Stomach (tissue), 9 donors: ENCODE results near the gene PRKCA. TPM values are rescaled to one million over a fixed set of nuclear protein-coding genes. Genes with fewer than 3 reads are reported as not detected.

ENCODE experiments used
- DNase-seq, 2 donors: peaks; one replicate each; pipeline versions ENCODE4 v3.0.0 to v3.0.0-alpha.2; 2013 to 2019
- H3K27ac ChIP-seq, 5 donors: fragments of 200-600 bp in 4 of 5; sonication (generic) in 4 of 5; one replicate each; pipeline ENCODE4 v1.5.1; 2013 to 2019; ENCODE audit warnings: mild to moderate bottlenecking in 1 of 5, moderate library complexity in 1 of 5
- H3K27me3 ChIP-seq, 3 donors: fragments of 200-600 bp; sonication (generic); one replicate each; pipeline ENCODE4 v1.5.1; 2017 to 2019; ENCODE audit warnings: mixed run types in 1 of 3
- H3K36me3 ChIP-seq, 4 donors: fragments of 200-600 bp; sonication (generic); 1 replicate in 3 of 4; 2 replicates in 1 of 4; pipeline ENCODE4 v1.5.1; 2016 to 2019
- H3K4me1 ChIP-seq, 4 donors: fragments of 200-600 bp; sonication (generic); one replicate each; pipeline ENCODE4 v1.5.1; 2016 to 2019
- H3K4me3 ChIP-seq, 4 donors: fragments of 200-600 bp; sonication (generic) in 3 of 4; one replicate each; pipeline ENCODE4 v1.5.1; 2016 to 2019; ENCODE audit warnings: mild to moderate bottlenecking in 1 of 4
- H3K9me3 ChIP-seq, 4 donors: fragments of 200-600 bp; sonication (generic); one replicate each; pipeline ENCODE4 v1.5.1; 2016 to 2019
- EP300 ChIP-seq: sonication (generic); formaldehyde crosslinking; IDR thresholded peaks from one replicate; pipeline ENCODE4 v1.6.1; 2017; ENCODE audit warnings: antibody characterized with exemption
- POLR2A ChIP-seq, 4 donors: fragments of 450-650 bp; IDR thresholded peaks; one replicate each; pipeline ENCODE4 v1.6.1; 2016; ENCODE audit warnings: antibody characterized with exemption in 4 of 4, control low read depth in 2 of 4, mild to moderate bottlenecking in 1 of 4, moderate library complexity in 1 of 4
- POLR2AphosphoS5 ChIP-seq, 3 donors: sonication (generic); formaldehyde crosslinking; IDR thresholded peaks; one replicate each; pipeline ENCODE4 v1.6.1; 2016; ENCODE audit warnings: antibody characterized with exemption in 3 of 3
- WGBS, 5 donors: extraction: QIAGEN DNeasy Blood & Tissue Kit in 3 of 5; methylation state at CpG; one replicate each; pipeline versions ENCODE4 v1.1.5 to v1.1.7; 2013 to 2018; 5-methylcytosine and 5-hydroxymethylcytosine counted together
- intact Hi-C: fragments of 100-400 bp; cut with DNase I; formaldehyde crosslinking; loops from one replicate; pipeline ENCODE4 v1.15.1; 2023; ENCODE audit warnings: low total_unique reads
- polyA plus RNA-seq, 3 donors: library from polyadenylated mRNA; stranded (reverse); fragments of 200-250 nt; gene quantifications; one replicate each; pipeline ENCODE4 v1.2.3, GENCODE V29; 2013
- total RNA-seq, 5 donors: library from RNA; depleted of rRNA; stranded (reverse); fragments of >200 nt; gene quantifications; one replicate each; pipeline versions ENCODE4 v1.1.0 to v1.2.3, GENCODE V29; 2014 to 2016
- TF ChIP-seq, protein P1 (sequence below), 7 experiments: fragments of 450-650 bp in 4 of 7; fragments of 200-600 bp in 3 of 7; sonication (generic) in 3 of 7; IDR thresholded peaks; one replicate each; pipeline ENCODE4 v1.5.1; 2016 to 2019; ENCODE audit warnings: antibody characterized with exemption in 7 of 7, control low read depth in 2 of 7, mild to moderate bottlenecking in 1 of 7
- donor health status: healthy with polysubstance abuse.
- donor health status: Bipolar disorder and iron deficiency.
- donor health status: healthy.

PRKCA gene
- total and polyA plus RNA-seq, 8 donors: 2.1 to 41.1 (median 12.2) TPM

DNA sequence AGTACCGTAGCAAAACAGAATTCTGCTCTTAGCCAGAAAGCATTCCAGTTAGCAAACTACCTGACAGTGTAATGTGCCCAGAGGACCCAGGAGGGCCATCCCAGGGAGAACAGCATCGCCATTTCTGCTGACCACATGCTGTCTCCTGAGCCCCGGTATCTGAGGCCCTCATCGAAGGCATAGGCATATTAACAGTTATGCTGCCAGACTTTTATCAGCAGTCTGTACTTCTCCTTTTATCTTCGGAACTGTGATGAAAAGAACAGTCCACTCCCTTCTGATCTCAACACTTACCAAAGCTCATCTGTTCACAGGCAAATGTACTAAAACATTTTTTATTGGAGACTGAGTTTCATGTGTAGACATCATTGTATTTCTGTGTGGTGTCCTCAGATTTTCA lies 236.4 kb downstream of the PRKCA start:
- no peaks in the 10 kb centered on the region for H3K27me3 ChIP-seq
- WGBS, 5 donors: 54 to 68% (median 64%) methylated on average over 5 of the region's 5 CpGs
- DNase-seq: no peak
- no peaks in the 10 kb centered on the region for H3K36me3 ChIP-seq
- no peak overlapping the region for H3K4me3 ChIP-seq
- no peaks in the 10 kb centered on the region for H3K9me3 ChIP-seq
- peak overlapping the region in 3 of 5 donors; percentile 5 to 74 (median 74) for H3K27ac ChIP-seq
- no peak for TF ChIP-seq POLR2AphosphoS5 (IDR thresholded peaks at IDR 0.05)
- no peak for TF ChIP-seq EP300
- H3K4me1 ChIP-seq: peaks cover 4 to 60% (median 28%) of the 10 kb centered on the region in 4 donors
- intact Hi-C loops: no loop called here

DNA sequence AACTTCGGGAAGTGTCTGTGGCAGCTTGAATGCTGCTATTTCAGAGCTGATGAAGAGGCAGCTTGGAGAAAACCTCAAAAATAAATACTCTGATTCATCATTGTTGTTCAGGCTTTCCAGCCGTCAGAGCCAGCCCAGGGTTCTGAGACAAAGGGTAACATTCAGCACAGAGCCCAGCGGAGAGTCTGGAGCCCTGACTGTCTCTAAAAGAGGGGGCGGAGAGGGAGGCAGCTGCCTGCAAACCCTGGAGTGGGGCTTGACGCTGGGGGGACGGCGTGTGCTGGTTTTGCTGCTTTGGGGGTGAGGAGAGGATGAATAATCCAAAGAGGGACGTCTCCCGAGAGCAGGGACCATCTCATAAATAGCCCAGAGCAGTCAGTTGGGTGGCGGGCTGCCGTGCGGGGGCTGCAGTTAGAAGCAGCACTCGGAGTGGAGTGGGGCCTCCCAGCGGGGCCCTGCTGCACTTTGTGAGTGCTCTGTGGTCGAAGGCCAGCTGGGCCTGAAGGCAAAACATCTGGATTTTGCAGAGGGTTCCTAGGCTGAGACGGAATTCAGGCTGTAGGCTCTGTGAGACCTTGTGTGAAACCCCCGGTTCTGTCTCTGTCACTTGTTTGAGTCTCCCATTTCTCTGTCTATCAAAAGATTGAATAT lies 237.8 kb downstream of the PRKCA start:
- 55 to 80% (median 71%) methylated on average over 17 of the region's 17 CpGs for WGBS, 5 donors
- Histone ChIP-seq H3K27ac (peak overlapping the region; percentile 51 to 74 (median 71)), H3K4me3 (no peak overlapping the region), H3K36me3 (no peaks in the 10 kb centered on the region), H3K4me1 (peaks cover 3 to 55% (median 25%) of the 10 kb centered on the region in 4 donors), H3K27me3 (no peaks in the 10 kb centered on the region), H3K9me3 (no peaks in the 10 kb centered on the region)
- peak in 1 of 2 donors; percentile 80 for DNase-seq
- intact Hi-C loops: no loop called here
- TF ChIP-seq POLR2A (IDR thresholded peaks at IDR 0.05): no peak
- no peak for TF ChIP-seq EP300
- TF ChIP-seq POLR2AphosphoS5 (IDR thresholded peaks at IDR 0.05): no peak
- TF ChIP-seq, protein P1, sequence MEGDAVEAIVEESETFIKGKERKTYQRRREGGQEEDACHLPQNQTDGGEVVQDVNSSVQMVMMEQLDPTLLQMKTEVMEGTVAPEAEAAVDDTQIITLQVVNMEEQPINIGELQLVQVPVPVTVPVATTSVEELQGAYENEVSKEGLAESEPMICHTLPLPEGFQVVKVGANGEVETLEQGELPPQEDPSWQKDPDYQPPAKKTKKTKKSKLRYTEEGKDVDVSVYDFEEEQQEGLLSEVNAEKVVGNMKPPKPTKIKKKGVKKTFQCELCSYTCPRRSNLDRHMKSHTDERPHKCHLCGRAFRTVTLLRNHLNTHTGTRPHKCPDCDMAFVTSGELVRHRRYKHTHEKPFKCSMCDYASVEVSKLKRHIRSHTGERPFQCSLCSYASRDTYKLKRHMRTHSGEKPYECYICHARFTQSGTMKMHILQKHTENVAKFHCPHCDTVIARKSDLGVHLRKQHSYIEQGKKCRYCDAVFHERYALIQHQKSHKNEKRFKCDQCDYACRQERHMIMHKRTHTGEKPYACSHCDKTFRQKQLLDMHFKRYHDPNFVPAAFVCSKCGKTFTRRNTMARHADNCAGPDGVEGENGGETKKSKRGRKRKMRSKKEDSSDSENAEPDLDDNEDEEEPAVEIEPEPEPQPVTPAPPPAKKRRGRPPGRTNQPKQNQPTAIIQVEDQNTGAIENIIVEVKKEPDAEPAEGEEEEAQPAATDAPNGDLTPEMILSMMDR (IDR thresholded peaks at IDR 0.05): no peak

DNA sequence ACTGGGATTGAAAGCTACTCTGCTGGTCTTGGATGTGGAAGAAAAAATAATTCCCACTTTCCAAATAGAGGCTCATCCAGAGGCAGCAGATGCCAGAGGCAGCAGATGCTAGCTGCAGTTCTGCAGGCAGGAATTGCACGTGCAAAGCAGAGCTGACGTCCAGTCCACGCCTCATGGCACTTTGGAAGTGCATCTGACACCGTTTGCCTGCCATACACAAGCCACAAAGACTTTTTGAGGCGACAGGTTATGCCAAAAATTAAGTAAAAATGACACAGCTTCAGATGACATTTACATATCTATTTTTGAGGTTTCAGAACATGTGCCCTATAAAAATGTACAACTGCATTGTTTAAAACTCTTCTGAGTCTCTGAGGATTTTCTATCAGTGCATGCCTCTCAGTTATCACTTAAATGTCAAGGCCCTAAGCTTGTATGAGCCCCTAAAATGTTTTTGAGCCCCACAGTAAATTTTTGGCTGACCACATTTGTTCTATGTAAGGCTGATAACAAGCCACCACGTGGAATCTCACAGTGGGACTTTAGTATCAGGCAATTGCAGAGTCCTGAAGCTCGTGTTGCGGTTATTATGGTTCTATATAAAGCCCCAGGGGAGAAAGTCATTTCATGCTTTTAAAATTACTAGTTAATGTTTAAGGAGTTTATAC lies 239.2 kb downstream of the PRKCA start:
- 61 to 72% (median 68%) methylated on average over 8 of the region's 8 CpGs for WGBS, 5 donors
- intact Hi-C loops: no loop called here

DNA sequence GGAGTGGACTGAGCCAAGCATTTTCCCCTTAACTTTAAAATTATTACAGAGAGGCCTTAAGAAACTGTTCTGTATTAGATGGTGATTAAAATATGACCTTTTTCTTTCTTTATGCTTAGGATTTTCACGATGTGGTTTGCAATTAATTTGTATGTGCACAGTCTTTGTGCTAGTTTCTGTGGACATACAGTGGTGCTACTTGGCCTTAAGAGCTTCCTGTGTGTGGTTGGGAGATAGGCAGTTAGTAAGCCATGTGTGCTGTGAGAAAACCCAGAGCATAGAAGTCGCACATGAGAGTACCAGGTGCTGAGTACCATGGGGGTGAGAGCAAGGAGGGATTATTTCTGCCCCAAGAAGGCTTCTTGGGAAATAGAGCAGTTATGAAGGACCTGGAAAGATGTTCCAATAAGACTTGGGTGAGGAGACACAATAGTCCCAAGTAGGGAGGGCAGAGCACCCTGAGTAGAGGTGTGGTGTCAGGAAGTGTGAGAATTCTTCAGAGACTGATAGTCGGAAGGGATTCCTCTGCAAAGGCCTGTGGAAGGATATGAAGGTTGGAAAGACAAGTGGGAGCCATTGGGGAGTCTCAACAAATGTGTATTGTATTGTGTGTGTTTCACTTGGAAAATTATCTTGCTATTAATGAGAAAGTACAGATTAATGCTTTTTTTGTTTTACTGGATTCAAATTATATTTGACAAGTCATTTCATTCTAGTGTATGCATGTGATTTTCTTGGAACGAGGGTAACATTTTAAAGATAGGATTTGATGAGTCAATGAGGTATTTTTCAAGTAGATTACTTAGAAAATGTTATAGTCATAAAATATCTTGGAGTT lies 239.9 kb downstream of the PRKCA start:
- Histone ChIP-seq H3K36me3 (no peaks in the 10 kb centered on the region), H3K4me3 (no peak overlapping the region), H3K9me3 (no peaks in the 10 kb centered on the region), H3K4me1 (peaks cover 3 to 60% (median 30%) of the 10 kb centered on the region in 4 donors), H3K27ac (peak overlapping the region in 3 of 5 donors; percentile 71 to 74 (median 74)), H3K27me3 (no peaks in the 10 kb centered on the region)
- peak in 1 of 2 donors; percentile 48 for DNase-seq
- no peak for TF ChIP-seq POLR2AphosphoS5 (IDR thresholded peaks at IDR 0.05)
- no peak for TF ChIP-seq EP300
- TF ChIP-seq, protein P1 (IDR thresholded peaks at IDR 0.05): no peak
- TF ChIP-seq POLR2A (IDR thresholded peaks at IDR 0.05): no peak
- intact Hi-C loops: no loop called here
- WGBS, 5 donors: 57 to 72% (median 61%) methylated on average over 4 of the region's 4 CpGs

More for the DNA sequence above, 239.2 kb downstream of the PRKCA start:
- Histone ChIP-seq H3K9me3 (no peaks in the 10 kb centered on the region), H3K36me3 (no peaks in the 10 kb centered on the region), H3K27me3 (no peaks in the 10 kb centered on the region), H3K4me3 (no peak overlapping the region), H3K27ac (peak overlapping the region in 3 of 5 donors; percentile 71 to 74 (median 74)), H3K4me1 (peaks cover 3 to 55% (median 26%) of the 10 kb centered on the region in 4 donors)
- TF ChIP-seq, protein P1 (IDR thresholded peaks at IDR 0.05): no peak
- TF ChIP-seq POLR2A (IDR thresholded peaks at IDR 0.05) (no peak), EP300 (no peak), POLR2AphosphoS5 (IDR thresholded peaks at IDR 0.05) (no peak)
- peak in 1 of 2 donors; percentile 48 for DNase-seq
